Nephron (organoid): Measurements from ENCODE around the gene POP7.

ENCODE experiments used
- H3K27ac Mint-ChIP-seq, 3 experiments: 2 replicates each; pipeline ENCODE4 v1.8.0; 2020; ENCODE audit warnings: mixed read lengths in 3 of 3, mild to moderate bottlenecking in 2 of 3, moderate library complexity in 1 of 3
- H3K27me3 Mint-ChIP-seq: 2 replicates; pipeline ENCODE4 v1.8.0; 2021; ENCODE audit warnings: low read depth, mild to moderate bottlenecking, moderate library complexity, mixed read lengths
- H3K36me3 Mint-ChIP-seq: 2 replicates; pipeline ENCODE4 v1.8.0; 2020; ENCODE audit warnings: low read depth, mixed read lengths
- H3K4me1 Mint-ChIP-seq: 2 replicates; pipeline ENCODE4 v1.8.0; 2020; ENCODE audit warnings: mixed read lengths
- H3K4me3 Mint-ChIP-seq, 3 experiments: 2 replicates each; pipeline ENCODE4 v1.8.0; 2020; ENCODE audit warnings: mild to moderate bottlenecking in 3 of 3, mixed read lengths in 3 of 3, moderate library complexity in 2 of 3
- H3K9me3 Mint-ChIP-seq: 2 replicates; pipeline ENCODE4 v1.8.0; 2020; ENCODE audit warnings: mixed read lengths
- CTCF ChIP-seq, 3 experiments: fragments of 200-600 bp; sonication (generic); IDR thresholded peaks; one replicate each; pipeline ENCODE4 v1.5.0; 2021; ENCODE audit warnings: antibody characterized with exemption in 3 of 3; ENCODE audit not compliant: unreplicated experiment in 3 of 3

POP7 gene

GRCh38 chr7:100678291-100678984 is 27.5 kb upstream of the POP7 start:
- H3K4me3 Mint-ChIP-seq = peak overlapping the region; percentile 64 to 81 (median 70)
- H3K27ac Mint-ChIP-seq = peak overlapping the region; percentile 29 to 77 (median 65)
- peaks cover 5% of the 10 kb centered on the region for H3K4me1 Mint-ChIP-seq
- H3K27me3 Mint-ChIP-seq = no peaks in the 10 kb centered on the region
- no peak for TF ChIP-seq CTCF (IDR thresholded peaks at IDR 0.05; ENCODE audit: unreplicated experiment in 3 of 3)
- H3K36me3 Mint-ChIP-seq = peaks cover 29% of the 10 kb centered on the region
- no peaks in the 10 kb centered on the region for H3K9me3 Mint-ChIP-seq

DNA sequence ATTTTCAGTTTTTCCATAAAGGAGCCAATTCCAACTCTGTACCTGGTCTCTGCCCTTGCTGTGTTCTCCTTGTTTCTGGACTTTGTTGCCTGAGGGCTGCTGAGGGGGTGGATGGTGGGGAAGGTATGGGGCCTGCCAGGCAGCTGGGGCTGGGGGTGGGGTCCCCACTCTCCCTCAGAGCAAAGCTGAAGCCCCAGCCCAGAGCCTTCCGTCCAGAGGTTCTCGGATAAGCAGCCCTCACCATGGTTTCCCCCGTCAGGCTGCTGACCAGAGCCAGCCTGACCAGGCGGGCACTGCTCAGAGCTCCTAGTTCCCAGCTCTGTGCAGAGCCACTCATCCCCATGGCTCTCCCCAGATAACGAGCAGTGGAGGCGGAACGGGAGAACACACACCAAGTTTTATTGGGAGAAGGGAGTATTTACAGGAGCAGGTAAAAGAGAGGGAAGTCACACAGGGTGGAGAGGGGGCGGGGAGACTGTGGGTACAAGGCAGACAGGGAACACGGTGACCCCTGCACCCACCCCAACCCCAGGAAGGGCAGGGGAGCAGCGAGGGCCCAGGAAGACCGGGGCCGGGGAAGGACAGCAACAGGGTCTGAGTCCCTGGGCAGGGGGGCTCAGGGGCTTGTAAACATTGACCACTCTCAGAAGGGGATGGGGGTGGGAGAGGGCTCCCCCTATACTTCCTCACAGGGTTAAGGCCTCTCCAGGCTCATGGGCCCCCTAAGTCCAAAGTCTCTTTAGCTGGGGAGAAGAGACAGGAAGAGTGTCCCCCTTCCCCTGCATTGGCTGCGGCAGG is 26.6 kb upstream of the POP7 start:
- Mint-ChIP-seq H3K4me3 (peak overlapping the region in 1 of 3 experiments; percentile 3), H3K36me3 (peaks cover 30% of the 10 kb centered on the region), H3K27ac (peak overlapping the region; percentile 5 to 64 (median 49)), H3K27me3 (no peaks in the 10 kb centered on the region), H3K4me1 (peaks cover 5% of the 10 kb centered on the region), H3K9me3 (no peaks in the 10 kb centered on the region)
- no peak for TF ChIP-seq CTCF (IDR thresholded peaks at IDR 0.05; ENCODE audit: unreplicated experiment in 3 of 3)

GRCh38 chr7:100679927-100680575 is 25.9 kb upstream of the POP7 start:
- no peak overlapping the region for H3K4me3 Mint-ChIP-seq
- H3K27me3 Mint-ChIP-seq = no peaks in the 10 kb centered on the region
- no peak for TF ChIP-seq CTCF (IDR thresholded peaks at IDR 0.05; ENCODE audit: unreplicated experiment in 3 of 3)
- H3K4me1 Mint-ChIP-seq = peaks cover 5% of the 10 kb centered on the region
- no peaks in the 10 kb centered on the region for H3K9me3 Mint-ChIP-seq
- H3K27ac Mint-ChIP-seq = peak overlapping the region in 1 of 3 experiments; percentile 59
- peaks cover 31% of the 10 kb centered on the region for H3K36me3 Mint-ChIP-seq

DNA sequence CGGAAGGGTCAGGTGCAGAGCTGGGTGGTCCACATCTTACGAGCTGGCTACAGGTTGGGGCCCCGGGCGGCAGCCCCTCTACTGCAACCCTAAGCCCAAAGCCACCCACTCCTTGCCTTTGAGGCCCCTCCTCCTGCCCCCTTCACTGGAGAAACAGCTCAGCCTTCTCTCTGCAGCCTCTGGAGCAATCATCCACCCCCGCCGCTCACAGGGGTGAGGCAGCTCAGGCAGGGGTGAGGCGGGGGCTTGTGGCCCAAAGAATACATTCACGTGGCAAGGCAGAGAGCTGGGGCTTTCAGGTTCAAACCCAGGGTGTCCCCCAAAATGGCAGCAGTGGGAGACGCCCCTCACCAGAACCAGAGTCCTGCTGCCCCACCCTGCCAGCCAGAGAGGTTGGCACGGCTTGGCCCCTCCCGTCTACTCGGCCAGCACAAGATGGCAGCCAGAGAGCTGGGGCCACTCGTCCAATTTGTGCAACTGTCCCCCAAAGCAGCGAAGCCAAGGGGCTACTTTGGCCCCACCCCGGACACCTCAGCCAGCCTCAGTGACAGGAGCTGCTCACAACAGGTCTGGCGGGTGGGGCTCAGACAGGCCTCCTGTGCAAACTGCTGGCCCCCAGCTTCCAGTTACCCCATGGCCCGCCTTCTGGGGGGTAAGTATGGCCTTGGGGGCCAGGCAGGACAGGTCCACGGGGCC is 25.2 kb upstream of the POP7 start:
- peaks cover 38% of the 10 kb centered on the region for H3K36me3 Mint-ChIP-seq
- no peaks in the 10 kb centered on the region for H3K27me3 Mint-ChIP-seq
- no peaks in the 10 kb centered on the region for H3K9me3 Mint-ChIP-seq
- H3K27ac Mint-ChIP-seq = no peak overlapping the region
- no peak for TF ChIP-seq CTCF (IDR thresholded peaks at IDR 0.05; ENCODE audit: unreplicated experiment in 3 of 3)
- no peak overlapping the region for H3K4me3 Mint-ChIP-seq
- peaks cover 5% of the 10 kb centered on the region for H3K4me1 Mint-ChIP-seq

GRCh38 chr7:100681491-100682227 is 24.3 kb upstream of the POP7 start:
- Mint-ChIP-seq H3K36me3 (peaks cover 40% of the 10 kb centered on the region), H3K9me3 (no peaks in the 10 kb centered on the region), H3K4me1 (peaks cover 5% of the 10 kb centered on the region), H3K27ac (no peak overlapping the region), H3K4me3 (no peak overlapping the region), H3K27me3 (no peaks in the 10 kb centered on the region)
- no peak for TF ChIP-seq CTCF (IDR thresholded peaks at IDR 0.05; ENCODE audit: unreplicated experiment in 3 of 3)
